NCI-H2227 (cell line): ENCODE measurements around the gene CTNNAL1.
"Not testable (repeated sequence)": the region's sequence is repeated elsewhere in the genome, so short reads cannot be mapped to it uniquely, and the experiment has no call there.

ENCODE experiments used
- DNase-seq: peaks from one replicate; lab custom pipeline; 2025; ENCODE audit not compliant: unreplicated experiment; lab: John Stamatoyannopoulos, UW

Gene CTNNAL1

DNA sequence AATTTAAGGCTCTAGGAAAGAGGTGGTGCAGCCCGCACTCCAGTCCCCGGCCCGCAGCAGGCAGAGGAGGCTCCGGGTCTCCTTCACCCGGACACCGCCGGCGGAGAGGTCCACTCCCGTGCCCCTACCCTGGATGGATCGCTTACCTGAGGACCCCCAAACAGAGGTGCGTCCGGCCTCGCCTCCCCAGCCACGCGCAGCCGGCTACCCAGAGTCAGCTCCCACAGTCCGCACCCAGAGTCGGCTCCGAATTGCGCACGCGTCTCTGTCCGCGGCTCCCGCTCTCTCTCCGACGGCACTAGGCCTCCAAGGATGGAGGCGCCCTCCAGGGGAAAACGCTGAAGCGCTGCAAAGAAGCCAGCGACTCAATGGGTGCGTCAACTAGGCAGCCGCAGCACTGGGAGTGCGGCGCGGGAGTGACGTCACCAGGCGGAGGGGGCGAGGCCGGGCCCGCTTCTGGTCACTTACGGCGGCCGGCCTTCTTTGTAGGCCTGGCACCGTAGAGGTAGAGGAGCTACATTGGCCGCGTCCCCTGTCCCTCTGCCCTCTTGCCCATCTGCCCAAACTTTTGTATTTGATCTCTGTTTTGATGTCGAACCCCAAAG is 79.5 kb downstream of the CTNNAL1 start, which contains the start of gene ELP1:
Gene ELP1 (minus strand): TSS at position 407 of the 605 bp plus-strand sequence. CDS start 2,978 bp downstream, outside the sequence.
- DNase-seq = peak; percentile 94

DNA sequence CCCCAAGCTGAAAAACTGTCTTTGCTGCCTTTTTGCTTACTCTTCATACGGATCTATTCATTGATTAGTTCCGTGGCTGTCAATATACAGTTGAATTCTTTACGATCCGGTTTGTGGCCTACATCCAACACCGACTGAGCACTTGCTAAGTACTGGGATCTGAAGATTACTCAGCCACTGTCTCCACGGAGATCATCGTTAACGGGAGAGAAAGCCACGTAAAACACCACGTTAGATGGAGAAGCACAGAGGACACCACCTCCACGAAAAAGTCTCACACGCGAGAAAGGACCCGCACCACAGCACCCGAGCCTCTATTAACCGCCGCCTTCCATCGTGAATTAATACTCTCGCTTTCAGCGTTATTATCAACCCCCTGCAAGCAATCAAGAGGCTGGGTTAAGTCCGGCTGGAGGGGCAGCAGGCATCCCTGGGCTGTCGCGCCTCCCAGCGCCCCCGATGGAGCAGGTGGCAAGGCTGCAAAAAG is 80.0 kb downstream of the CTNNAL1 start:
- DNase-seq = no peak

DNA sequence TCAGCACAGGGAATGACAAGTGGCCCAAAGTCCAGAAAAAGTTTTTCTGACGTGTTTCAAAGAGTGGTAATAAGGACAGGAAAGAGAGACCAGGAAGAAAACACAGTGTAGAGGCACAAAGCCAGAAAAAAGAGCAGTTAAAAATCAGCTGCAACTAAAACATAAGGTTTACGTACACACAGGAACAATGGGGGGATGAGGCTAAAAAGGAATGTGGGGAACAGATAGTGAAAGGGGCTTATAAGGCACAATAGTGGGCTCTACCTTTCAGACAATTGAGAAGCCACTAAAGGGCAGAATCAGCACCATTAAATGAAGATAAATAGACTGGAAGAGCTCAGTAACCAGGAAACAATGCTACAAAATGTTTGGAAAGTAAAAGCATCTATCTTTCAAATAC is 84.9 kb downstream of the CTNNAL1 start:
- DNase-seq = no peak

DNA sequence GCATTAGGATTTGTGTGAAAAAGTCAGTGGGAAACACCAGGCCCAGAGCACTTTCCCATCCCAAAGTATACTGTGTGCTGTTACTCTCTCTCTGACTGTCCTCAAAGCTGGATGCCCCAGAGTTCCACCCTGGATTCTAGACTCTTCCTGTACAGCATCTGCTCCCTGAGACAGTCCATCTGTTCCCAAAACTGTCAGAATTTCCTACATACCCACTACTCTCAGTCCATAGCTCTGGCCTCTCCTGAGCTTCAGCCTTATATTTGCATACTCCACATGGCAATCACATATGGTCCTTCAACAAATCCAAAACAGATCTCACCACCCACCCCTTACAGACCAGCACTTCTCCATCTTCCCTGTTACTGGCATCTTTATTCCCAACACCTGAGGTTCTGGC is 88.8 kb downstream of the CTNNAL1 start:
- no peak for DNase-seq

DNA sequence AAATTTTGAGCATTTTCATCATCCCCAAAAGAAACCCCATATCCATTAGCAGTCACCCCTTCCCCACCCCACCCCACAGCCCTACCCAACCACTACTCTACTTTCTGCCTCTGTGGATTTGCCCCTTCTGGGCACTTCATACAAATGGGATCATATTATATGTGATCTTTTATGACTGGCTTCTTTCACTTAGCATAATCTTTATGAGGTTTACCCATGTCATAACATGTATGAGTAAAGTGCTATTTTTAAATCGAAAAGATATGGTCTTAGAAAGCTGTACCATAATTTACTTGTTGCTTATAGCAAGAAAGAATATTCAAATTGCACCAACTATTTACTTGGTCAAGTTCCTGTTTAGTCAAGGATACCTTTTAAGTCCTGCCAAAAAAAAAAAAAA is 92.1 kb downstream of the CTNNAL1 start:
- DNase-seq = no peak

GRCh38 chr9:108920401-108920800 is 92.9 kb downstream of the CTNNAL1 start:
- not testable (repeated sequence) for DNase-seq

GRCh38 chr9:108919517-108919916 is 93.8 kb downstream of the CTNNAL1 start:
- DNase-seq = no peak

- DNase-seq = no peak
These were observed 99.9 kb downstream of the CTNNAL1 start for GRCh38 chr9:108913391-108913790.

- no peak for DNase-seq
These were observed 101.5 kb downstream of the CTNNAL1 start for GRCh38 chr9:108911820-108912219.

- DNase-seq = no peak
These were observed 102.4 kb downstream of the CTNNAL1 start for GRCh38 chr9:108910914-108911313.

- DNase-seq = no peak
These were observed 102.9 kb downstream of the CTNNAL1 start for GRCh38 chr9:108910402-108910801.

DNA sequence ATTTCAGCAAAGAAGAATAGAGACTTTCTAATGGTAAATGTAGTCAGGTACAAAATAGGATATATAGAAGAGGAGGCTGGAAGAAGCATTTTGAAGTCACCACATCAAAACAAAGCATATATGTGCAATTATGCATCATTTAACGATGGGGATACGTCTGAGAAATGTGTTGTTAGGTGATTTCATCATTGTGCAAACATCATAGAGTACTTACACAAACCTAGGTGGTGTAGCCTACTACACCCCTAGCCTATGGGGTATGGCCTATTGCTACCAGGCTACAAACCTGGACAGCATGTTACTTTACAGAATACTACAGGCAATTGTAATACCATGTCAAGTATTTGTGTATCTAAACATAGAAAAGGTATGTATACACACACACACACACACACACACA is 107.8 kb downstream of the CTNNAL1 start:
- no peak for DNase-seq

DNA sequence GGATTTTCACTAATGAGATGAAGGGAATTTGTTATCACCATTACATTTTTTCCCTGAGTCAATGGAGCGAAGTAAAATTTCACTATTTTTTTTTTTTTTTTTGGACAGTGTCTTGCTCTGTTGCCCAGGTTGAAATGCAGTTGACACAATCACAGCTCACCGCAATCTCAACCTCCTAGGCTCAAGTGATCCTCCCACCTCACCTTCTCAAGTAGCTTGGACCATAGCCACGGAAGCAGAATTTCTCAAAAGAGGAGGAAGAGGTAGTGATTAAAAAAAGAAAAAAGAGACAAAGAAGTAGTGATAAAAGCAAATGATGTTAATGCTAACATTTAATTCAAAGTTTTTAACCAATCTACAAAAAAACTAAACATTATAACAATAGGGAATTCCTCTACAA is 109.1 kb downstream of the CTNNAL1 start:
- no peak for DNase-seq

DNA sequence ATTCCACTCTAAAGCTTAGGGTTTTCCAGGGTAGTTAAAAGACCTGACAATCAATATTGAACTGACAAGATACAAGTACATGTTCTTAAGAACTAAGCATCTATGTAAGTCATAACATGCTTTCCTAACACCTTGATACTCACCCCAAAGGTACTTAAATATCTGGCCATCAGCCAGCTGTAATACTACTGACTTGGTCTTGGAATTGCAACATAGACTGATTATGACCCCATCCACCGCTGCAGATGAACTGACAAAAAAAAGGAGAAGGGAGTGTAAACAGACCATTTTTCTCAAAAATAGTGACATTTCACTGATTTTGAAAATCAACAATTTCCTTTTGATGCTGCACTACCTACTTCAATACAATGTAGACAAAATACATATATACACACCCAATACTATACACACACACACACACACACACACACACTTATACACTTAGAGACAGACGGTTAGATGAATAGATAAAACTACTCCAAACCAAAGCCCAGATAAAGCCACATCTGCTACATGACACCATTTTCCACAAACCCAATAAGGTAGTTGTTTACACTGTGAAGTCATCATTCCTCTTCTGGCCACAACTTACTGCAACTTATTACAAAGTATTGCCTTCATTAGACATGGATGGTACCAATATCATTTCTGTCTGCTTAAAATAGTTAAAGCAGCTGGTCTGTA is 109.7 kb downstream of the CTNNAL1 start:
- no peak for DNase-seq

DNA sequence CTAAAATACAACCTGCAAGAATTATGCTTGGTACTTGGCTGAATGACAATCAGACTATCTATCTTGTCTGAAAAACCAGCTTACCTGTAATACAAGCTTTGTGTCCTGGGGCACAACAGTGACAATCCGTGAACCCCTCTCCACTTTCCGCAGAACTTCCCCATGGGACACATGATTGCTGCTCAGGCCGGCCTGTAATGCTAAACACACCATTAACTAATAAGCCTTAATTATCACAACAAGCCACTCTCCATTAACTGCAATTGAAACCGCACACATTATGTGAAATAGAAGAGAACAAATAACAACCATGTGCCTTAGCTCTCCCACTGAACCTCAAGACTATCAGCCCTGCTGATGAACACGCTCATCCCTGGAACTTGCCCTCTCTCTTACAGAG is 113.1 kb downstream of the CTNNAL1 start:
- no peak for DNase-seq

- DNase-seq = not testable (repeated sequence)
These were observed 114.1 kb downstream of the CTNNAL1 start for GRCh38 chr9:108899023-108899695.

DNA sequence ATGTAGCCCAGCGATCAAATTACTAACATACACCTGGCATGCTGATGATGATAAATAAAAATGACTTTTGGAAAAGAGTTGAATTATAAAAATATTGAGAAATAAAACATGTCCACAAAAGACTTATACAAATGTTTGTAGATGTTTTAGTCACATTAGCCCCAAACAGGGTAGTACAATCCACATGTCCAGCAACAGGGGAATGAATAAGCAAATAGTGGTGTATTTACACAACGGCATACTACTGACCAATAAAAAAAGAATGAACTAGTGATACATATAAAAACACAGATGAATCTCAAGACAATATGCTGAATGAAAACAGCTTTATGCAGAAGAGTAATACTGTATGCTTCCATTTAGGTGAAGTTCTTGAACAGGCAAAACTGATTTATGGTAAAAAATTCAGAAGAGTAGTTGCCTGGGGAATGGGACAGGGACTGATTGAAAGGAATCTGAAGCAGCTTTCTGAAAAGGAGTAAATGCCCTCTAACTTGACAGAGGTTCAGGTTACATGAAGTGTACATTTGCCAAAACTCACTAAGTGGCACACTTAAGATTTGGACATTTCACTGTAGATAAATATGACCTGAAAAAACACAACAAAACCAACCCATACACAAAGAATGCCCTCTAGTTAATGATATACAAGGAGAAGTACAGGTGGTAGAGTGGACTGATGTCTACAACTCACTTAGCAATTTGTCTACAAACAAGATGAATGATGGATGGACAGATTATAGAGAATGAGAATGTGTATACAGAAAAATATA is 115.8 kb downstream of the CTNNAL1 start:
- no peak for DNase-seq

DNA sequence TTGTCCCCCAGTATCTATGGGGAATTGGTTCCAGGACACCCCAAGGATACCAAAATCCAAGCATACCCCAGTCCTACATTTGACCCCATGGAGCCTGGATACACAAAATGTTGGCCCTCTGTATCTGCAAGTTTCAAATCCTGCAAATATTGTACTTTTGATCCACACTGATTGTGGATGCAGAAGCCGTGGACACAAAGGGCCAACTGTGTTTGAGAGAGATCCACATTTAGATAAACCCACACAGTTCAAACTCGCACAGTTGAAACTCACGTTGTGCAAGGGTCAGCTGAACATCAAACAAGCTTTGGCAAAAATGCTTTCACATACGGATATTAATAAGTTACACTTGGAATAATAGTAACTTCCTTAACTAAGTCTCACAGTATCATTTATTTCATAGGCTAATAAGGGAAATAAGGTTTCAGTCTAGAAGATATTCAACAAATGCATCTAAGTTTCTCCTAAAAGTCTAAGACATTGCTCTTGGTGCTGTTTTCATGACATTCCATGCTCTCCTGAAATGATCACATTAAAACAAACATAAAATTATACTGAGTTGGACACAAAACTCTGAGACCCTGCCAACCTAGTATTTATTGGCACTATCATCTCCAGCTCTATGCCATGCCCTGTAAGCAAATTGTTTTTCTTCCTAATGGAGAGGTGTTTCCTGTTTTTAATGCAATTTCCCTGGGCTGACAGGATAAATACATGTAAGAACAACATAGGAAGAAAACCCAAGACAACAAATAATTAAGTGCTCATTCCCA is 118.9 kb downstream of the CTNNAL1 start:
- no peak for DNase-seq
